AG04449 (cell line): ENCODE results near the gene BPIFB1.

Experiments
- CTCF ChIA-PET: fragments of 350-600 bp; formaldehyde crosslinking; extraction: SDS; loops from one replicate; lab custom pipeline; 2021; ENCODE audit warnings: antibody characterized with exemption; lab: Yijun Ruan, JAX
- POLR2A ChIA-PET: fragments of 400-600, 350-600 bp; formaldehyde crosslinking; extraction: SDS; loops from one replicate; lab custom pipeline; 2020; ENCODE audit warnings: antibody characterized with exemption, inconsistent platforms; lab: Yijun Ruan, JAX
- DNase-seq: peaks from one replicate; pipeline ENCODE4 v3.0.0-alpha.2; 2010; ENCODE audit warnings: low read depth, low spot score
- H3K4me3 ChIP-seq: 2 replicates; pipeline ENCODE4 v1.5.1; 2011; ENCODE audit warnings: low read depth, mild to moderate bottlenecking, control low read depth, low read length
- TF ChIP-seq, protein P1 (sequence below): IDR thresholded peaks from one replicate; pipeline ENCODE4 v1.5.1; 2011; ENCODE audit warnings: mild to moderate bottlenecking, moderate library complexity, low read length, control low read depth, inconsistent platforms; ENCODE audit not compliant: insufficient read depth; ENCODE audit errors: missing control alignments

Gene BPIFB1

DNA sequence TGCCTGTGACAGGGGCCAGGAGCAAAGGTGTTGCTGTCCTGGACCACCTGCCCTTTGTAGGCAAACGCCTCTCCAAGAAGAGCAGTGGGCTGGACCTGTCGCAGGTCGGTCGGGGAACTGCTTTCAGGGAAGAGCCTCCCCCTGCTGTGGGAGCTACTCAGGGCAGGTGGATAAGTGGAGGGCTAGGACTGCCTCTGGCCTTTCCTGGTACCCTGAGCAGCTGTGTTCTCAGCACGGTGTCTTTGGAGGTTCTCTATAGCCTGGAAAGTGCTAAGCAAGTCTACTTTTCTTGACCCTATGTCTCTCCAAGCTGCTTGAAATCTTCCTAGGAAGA lies 35.0 kb downstream of the BPIFB1 start:
- DNase-seq: no peak
- ChIA-PET POLR2A (no interaction called here), CTCF (no interaction called here)
- H3K4me3 ChIP-seq: no peak overlapping the region
- TF ChIP-seq, protein P1, sequence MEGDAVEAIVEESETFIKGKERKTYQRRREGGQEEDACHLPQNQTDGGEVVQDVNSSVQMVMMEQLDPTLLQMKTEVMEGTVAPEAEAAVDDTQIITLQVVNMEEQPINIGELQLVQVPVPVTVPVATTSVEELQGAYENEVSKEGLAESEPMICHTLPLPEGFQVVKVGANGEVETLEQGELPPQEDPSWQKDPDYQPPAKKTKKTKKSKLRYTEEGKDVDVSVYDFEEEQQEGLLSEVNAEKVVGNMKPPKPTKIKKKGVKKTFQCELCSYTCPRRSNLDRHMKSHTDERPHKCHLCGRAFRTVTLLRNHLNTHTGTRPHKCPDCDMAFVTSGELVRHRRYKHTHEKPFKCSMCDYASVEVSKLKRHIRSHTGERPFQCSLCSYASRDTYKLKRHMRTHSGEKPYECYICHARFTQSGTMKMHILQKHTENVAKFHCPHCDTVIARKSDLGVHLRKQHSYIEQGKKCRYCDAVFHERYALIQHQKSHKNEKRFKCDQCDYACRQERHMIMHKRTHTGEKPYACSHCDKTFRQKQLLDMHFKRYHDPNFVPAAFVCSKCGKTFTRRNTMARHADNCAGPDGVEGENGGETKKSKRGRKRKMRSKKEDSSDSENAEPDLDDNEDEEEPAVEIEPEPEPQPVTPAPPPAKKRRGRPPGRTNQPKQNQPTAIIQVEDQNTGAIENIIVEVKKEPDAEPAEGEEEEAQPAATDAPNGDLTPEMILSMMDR: no peak

DNA sequence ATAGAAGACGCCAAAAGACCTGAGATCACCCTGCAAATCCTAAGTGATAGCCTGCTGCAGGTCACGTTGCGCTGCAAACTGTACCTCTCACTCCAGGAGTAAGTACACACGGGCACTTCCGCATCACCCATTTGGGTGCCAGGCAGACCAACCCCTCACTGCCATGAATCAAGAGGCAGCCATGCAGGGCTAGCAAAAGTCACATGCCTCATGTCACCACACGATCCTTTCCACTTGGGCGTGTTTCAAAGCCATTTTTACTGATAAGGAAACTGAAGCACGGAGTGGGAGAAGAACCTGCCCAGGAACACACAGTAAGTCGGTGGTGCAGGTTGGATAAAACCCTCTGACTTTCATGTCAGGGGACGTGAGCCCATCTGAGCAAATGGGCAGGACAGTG lies 37.0 kb downstream of the BPIFB1 start:
- ChIA-PET CTCF (no interaction called here), POLR2A (no interaction called here)
- no peak for DNase-seq
- TF ChIP-seq, protein P1: no peak
- no peak overlapping the region for H3K4me3 ChIP-seq

DNA sequence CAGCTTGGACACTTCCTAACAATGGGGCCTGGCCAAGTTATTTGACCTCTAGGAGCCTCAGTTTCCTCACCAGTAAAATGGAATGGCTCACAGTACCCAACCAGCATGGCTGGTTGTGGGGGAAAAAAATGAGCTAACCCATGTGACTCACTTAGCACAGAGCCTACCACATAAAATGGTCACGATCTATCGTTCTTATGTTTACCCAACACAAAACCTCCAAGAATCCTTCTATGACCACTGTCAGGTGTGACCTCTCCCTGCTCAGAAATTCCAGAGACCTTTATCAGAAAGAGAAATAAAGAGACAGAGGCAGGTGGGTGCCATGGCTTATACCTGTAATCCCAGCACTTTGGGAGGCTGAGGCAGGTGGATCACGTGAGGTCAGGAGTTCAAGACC lies 39.4 kb downstream of the BPIFB1 start:
- no peak overlapping the region for H3K4me3 ChIP-seq
- TF ChIP-seq, protein P1: no peak
- ChIA-PET CTCF (interaction anchor here (0.9 kb wide), 1 partner anchor 23 kb away, joined by 3 read pairs; no protein-coding TSS in a partner anchor), POLR2A (no interaction called here)
- DNase-seq: no peak

DNA sequence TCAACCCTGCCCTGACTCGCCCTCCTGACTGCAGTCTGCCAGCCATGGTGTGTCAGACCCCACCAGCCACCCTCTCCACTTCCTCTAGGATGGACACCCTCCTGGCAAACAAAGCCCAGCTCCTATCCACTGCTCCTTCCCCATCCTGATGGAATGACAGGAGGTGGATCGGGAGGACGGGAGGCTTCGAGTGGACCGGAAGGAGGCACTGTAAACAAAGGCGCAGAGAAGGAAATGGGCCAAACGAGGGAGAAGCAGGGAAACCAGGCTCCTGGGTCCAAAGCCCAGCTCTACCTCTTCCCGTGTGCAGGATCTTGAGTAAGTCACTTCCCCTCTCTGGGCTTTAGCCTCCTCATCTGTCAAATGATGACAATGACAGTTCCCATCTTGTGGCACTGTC lies 40.2 kb downstream of the BPIFB1 start:
- no peak overlapping the region for H3K4me3 ChIP-seq
- POLR2A ChIA-PET: no interaction called here
- CTCF ChIA-PET: no interaction called here
- TF ChIP-seq, protein P1: no peak
- no peak for DNase-seq

DNA sequence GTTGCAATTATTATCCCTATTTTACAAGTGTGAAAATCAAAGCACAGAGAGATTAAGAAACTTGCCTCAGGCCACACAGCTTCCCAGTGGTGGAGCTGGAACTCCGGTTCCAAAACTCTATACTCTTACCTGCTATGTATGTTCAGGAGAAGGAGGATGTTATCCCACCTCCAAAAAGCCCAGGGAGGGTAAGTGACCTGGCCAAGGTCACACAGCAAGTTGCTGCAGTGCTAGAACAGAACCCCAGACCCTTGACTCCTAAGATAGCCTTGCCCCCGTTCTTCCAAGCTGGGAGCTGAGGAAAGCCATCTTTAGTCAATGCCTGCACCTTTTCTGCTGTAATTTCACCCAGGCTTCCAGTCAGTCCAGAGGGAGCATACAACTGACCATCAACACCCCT lies 42.3 kb downstream of the BPIFB1 start:
- TF ChIP-seq, protein P1: no peak
- no peak overlapping the region for H3K4me3 ChIP-seq
- no peak for DNase-seq
- CTCF ChIA-PET: interaction anchor here (2.4 kb wide), 1 partner anchor 26 kb away, joined by 9 read pairs; no protein-coding TSS in a partner anchor
- POLR2A ChIA-PET: no interaction called here

DNA sequence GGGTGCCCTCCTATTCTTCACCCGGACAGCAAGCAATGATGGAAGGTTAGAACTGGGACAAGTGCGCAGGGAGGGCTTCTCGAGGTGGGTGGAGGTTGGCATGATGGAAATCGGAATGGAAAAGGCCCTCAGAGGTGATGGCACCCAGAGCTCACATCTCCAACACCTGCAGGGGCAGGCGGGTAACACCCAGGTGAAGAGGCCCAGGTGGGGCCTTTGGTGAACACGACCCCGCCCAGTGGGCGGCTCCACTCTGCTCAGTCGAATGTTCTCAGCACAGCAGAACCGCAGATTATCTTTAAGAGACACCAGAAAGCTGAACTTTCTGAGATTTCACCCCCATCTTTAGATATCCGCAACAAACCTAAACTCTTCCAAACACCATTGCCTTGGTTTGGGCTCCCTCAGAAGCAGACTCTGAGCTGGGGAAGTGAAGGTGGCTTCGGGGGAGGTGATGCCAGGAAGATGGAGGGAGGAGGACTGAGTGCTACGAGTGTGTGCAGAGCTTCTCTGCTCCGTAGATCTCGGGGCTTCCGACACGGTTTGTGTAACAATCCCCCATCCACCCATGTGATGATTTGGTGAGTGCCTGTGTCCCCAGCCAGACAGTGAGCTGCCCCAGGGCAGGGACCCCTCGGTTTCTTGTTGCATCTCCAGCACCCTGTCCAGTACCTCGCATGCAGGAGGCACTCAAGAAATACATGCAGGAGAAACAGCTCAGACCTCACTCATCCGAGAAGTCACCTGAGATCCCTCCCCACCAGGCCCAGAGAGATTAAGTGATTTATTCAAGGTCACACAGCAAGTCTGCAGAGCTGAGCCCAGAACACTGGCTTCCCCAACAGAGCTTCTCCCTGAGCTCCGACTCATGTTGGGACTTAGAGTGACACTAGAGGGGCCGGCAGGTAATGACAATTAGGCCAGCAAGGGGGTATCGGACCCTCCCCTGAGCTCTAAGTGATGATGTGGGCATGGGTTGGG lies 45.4 kb downstream of the BPIFB1 start:
- POLR2A ChIA-PET: no interaction called here
- CTCF ChIA-PET: no interaction called here
- TF ChIP-seq, protein P1: no peak
- H3K4me3 ChIP-seq: no peak overlapping the region
- DNase-seq: no peak
